Mucosa of gallbladder (tissue), 1 donor: ENCODE measurements around the gene LRRFIP1. TPM values are rescaled to one million over a fixed set of nuclear protein-coding genes. Genes with fewer than 3 reads are reported as not detected.
"Not testable (repeated sequence)": the region's sequence is repeated elsewhere in the genome, so short reads cannot be mapped to it uniquely, and the experiment has no call there.

Experiments used
- DNase-seq: peaks from one replicate; pipeline ENCODE4 v3.0.0-alpha.2; 2020; ENCODE audit warnings: low spot score
- total RNA-seq: library from RNA; stranded (reverse); gene quantifications from one replicate; pipeline ENCODE4 v1.2.1, GENCODE V29; 2021
- donor health status: DM: no; HTN: no; CAD: no.

LRRFIP1 gene
- total RNA-seq, 1 donor from 2014 or later, result 104 TPM

DNA sequence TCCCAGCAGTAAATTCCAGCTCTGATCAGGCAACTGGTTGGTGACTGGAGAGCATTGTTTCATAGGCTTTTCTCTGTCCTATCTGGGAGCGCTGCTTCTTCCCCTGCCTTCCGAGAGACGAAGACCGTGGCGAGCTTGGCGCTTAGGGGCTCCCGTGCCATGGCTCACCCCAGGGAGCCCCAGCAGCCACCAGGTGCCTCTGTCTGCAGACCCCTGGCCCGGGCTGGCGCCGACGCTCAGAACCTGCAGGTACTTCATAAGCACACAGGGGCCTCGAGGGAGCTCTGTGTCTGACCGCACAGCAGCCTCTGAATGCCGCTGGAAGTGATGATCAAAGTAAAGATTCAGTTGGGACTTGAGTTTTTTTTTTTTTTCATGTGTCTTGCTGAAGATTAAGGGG is 152.1 kb downstream of the LRRFIP1 start:
- no peak for DNase-seq

DNA sequence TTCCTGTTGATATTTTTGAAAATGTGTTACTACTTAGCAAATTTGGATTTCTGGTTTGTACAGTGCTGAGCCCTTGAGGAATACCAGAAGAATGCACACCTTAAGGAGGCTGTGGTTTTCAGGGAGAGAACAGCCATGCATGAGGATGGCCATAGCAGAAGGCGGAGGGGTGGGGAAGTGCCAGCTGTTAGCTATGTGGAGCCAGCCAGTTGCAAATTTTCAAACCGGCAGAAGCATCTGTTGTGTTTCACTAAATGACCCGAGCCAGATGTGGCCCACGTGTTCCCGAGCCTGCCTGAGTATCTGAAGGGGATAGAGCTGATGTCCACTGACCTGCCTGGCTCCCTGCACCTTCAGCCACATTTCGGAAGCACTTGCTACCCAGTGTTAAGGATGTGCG is 154.8 kb downstream of the LRRFIP1 start:
- DNase-seq, result no peak

DNA sequence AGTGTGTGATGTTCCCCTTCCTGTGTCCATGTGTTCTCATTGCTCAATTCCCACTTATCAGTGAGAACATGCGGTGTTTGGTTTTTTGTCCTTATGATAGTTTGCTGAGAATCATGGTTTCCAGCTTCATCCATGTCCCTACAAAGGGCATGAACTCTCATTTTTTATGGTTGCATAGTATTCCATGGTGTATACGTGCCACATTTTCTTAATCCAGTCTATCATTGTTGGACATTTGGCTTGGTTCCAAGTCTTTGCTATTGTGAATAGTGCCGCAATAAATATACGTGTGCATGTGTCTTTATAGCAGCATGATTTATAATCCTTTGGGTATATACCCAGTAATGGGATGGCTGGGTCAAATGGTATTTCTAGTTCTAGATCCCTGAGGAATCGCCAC is 156.3 kb downstream of the LRRFIP1 start:
- not testable (repeated sequence) for DNase-seq

DNA sequence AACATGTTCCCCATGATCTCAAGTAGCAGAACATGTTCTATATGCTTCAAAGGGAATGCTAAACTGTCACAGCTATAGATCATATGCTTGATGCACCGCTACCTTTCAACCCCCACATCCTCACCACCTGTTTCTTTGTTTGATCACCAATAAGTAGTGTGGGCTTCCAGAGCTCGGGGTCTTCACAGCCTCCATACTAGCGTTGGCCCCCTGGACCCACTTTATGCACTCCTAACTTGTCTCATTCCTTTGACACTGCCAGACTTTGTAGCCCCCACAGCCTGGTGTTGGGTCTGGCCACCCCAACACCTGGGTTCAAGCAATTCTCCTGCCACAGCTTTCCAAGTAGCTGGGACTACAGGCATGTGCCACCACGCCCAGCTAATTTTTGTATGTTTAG is 159.5 kb downstream of the LRRFIP1 start:
- no peak for DNase-seq

DNA sequence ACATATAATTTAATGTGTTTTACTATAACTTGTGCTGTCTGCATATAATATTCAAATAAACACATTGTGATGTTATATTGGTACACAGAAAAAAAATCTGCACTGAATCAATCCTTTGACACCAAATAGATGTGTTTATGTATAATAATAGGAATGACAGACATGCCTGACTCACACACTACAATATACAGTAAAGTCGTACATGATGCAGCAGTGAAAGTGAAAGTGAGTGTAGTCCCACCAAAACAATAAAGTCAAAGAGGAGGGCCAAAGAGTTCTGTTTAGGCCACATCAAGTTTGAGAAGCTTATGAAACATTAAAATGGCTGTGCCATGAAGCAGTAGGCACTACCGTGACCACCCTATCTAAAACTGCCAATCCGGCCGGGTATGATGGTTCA is 163.0 kb downstream of the LRRFIP1 start:
- no peak for DNase-seq

DNA sequence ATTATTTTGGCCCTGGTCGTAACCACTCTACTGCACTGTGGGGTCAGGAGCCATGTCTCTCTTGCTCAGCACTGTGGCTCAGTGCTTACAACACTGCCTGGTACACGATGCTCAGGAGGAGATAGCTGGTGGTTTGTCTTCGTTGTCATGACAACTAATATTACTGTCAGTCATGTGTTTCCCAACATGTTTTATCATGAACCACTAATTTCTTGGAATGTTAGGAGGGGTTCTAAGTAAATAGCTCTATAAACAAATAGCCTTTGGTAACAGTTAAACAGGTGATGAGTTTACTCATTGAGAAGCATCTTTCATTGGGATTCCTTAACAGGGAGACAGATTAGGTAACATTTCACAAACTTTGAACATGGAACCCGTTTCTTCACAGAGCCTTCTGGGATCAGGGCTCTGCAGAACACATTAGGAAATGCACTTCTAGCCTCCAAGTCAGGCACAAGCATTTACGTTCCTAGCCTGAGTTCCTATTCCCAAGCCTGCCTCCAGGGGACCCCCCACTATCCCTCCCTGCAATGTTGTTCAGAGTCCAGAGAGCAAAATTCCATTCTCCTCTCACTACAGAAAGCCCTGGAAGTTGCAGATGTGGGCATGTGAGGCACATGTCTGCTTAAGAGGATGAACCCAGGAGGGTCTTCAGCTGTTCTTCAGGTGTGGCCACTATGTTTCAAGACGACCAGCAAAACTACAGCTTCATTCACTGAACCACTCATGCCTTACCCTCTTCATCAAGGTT is 164.8 kb downstream of the LRRFIP1 start:
- DNase-seq, result no peak

DNA sequence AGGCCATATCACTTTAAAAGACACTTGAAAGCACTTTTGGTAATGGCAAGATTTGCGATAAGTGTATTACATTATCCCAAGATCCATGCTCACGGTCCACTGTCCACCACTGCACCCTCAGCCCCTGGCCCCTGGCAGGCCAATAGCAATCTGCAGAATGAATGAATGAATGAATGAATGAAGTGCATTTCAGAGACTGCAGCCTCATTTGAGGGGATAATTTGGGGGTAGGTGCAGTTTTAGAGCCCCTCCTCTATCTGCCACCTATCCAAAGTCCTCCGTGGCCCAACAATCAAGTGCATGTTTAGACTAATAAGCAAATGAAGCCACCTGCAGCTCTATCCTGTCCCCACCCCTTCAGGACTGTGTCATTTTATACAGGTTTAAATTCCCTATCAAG is 169.9 kb downstream of the LRRFIP1 start:
- DNase-seq, result no peak

DNA sequence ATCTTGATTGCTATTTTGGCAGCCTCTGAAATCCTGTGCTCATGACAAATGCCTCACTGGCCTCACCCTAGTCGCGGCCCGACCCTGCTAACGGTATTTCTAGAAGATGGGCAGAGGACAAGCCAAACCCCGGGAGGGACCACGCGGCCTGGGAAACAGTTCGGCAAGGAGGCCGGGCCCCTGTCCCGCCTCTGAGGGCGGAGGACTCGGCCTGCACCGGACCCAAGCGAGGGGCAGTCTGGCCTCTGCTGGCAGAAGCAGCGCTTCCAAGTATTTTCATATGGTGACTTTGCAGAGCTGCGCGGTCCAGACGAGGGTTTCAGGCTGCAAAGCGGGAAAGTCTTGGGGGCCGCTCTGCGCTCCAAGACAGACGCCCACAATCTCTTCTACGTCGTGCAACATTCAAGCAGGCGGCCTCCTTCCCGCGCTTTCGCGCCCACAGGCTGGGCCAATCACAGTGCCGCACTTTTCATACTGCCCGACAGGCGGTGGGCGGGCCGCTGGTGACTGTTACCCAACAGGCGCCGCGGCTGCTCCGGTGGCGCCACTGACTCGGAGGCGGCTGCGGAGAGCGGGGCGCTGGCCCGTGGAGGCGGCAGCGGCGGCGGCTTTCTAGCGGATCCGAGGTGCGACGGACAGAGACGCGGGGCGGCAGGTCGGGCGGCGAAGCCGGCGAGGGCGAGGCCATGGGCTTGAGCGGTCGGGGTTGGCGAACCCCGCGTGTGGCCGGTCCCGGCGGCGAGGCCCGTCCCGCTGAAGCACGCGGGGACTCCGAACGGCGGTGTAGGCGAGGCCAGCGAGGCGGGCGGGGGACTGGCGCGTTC is 171.1 kb downstream of the LRRFIP1 start, which contains the start of gene RBM44:
TSS of gene RBM44 (plus strand) at position 544 of the 824 bp plus-strand sequence. CDS start 14,831 bp downstream, outside the sequence.
- DNase-seq, result no peak

DNA sequence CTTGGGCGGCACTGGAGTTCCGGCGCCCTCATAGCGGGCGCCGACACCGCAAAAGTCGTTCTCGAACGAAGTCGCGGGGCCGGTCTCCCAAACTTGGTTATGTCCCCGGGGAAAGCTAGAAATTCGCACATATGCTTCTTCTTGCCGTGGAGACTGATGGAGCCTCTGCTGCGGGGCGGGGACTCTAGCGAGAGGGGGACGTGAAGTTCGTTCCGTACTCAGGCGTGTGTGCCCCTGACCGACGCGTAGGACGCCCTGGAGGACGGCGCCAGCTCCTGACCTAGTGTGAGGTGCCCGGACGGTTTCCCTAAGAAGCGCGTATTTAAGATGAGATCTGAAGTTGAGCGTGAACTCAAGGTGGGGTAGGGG is 171.7 kb downstream of the LRRFIP1 start:
- no peak for DNase-seq

DNA sequence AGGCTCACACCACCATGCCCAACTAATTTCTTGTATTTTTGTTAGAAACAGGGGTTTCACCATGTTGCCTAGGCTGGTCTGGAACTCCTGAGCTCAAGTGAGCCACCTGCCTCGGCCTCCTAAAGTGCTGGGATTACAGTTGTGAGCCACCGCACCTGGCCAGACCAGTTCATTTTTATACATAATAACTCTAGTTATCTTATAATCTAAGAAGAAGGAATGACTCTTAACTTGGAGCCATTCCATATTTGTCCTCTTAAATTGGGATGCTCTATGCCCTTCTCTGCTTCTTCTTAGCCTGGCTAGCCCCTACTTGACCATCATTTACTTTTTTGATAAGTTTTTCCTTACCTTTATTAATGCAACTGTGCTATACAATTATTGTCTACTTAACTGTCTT is 174.1 kb downstream of the LRRFIP1 start:
- DNase-seq, result no peak

DNA sequence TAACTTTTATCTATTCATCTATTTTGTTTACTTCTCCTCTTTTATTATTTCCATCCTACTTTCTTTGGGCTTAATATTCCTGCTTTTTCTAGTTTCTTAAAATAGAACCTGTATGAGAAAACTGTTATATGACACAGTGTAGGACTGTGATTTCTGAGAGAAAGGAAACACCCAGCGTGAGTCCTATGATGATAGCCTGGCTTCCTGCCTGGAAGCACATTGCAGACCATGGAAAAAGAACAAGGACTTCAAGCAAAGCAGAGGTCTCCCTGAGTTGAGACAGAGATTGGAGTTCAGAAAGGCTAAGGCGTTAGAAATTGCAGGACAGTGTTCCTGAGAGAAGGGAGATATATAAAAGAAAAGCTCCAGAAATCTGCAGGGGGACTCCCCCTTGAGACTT is 178.9 kb downstream of the LRRFIP1 start:
- no peak for DNase-seq

DNA sequence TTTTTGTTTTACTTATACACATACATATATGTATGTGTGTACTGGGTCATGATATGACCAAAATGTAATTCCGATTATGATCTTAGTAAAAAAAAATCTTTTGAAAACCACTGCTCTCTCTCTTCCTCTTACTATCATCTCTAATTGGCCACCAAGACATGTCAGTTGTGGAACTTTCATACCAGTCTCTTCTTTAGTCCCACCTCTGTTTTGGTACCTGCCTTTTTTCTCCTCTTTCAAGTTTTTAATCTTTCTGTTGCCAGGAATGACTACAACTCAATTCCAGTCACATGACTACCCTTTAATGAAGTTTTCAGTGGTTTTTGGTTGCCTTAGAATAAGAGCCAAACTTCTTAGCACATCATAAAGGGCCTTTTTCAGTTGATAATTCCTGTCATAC is 188.2 kb downstream of the LRRFIP1 start:
- DNase-seq, result no peak

DNA sequence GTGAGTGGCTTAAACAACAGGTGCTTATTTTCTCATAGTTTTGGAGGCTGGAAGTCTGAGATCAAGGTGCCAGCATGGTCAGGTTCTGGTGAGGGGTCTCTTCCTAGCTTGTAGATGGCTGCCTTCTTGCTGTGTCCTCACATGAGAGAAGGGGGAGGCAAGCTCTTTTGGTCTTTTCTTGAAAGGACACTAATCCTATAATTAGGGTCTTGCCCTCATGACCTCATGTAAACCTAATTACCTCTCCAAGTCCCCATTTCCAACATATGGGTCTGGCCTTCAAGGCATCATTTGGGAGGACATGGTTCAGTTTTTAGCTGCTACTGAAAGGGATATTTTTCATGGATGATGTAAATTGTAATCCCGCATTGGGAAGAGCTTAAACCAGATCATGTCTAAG is 189.1 kb downstream of the LRRFIP1 start:
- no peak for DNase-seq

DNA sequence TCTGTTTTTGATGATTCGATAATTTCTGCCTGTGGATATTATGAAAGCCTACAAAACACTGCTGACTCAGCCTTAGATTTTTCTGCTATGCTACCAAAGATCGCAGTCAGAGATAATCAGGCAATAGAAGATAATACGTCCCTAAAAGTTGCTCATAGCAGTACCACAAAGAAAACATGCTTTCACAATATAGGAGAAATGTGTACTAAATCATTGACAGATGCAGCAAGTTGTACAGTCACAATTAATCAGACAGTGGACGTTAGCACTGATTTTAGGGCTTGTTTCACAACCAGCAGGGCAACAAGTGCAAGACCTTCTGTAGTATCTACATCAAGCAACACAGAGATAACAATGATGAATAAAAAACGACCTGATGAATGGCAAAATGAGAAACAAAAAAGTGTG is 190.7 kb downstream of the LRRFIP1 start:
- DNase-seq, result no peak

DNA sequence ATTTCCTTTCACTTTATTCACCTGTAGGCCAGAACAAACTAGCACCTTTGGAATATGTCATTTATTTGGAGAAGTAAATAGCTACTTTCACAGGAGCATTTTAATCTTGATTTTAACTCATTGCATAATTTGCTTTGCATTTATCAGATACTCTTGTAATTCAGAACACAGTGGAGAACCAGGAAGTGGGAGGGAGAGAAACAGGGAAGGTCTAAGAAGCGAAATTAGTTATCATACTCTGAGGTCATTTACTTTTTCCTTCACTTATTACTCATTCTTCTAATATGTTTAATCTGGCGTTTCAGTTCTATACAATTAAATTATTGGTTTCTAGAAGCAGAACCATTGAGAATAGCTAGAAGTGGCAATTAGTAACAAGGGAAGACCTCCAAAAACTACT is 191.8 kb downstream of the LRRFIP1 start:
- DNase-seq, result no peak

DNA sequence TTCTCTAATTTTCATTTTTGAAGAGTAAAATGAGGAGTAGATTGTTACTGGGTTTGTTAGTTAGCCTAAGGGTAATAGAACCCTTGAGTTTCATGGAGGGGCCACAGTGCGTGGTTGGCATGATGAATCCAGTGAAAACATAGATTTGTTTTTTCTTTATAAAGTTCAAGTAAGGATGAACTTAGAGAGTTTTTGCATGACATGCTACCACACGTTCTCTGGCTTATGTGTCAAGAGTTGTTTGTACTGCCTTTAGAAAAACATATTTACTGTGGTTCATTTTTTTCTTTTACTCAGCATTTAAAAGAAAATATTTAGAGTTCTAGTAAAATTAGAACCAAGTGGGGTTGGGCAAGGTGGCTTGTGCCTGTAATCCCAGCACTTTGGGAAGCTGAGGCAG is 193.0 kb downstream of the LRRFIP1 start:
- no peak for DNase-seq

DNA sequence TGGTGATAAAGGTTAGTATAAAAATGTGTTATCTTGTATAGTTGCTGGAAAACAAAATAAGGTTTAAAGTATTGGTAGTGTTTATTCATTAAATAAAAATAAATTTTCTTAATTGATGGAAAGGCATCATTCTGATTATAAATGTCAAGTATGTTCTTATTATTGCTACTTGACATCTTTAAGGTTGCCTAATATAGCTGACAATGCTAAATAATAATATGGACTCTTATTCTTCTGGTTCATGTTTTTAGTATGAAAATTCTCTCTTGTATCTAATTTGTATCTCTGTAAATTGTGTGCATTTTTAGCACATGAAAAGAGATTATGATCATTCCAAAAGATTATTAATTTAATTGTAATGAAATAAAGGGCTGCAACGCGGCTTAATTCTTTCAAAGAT is 196.2 kb downstream of the LRRFIP1 start:
- no peak for DNase-seq

DNA sequence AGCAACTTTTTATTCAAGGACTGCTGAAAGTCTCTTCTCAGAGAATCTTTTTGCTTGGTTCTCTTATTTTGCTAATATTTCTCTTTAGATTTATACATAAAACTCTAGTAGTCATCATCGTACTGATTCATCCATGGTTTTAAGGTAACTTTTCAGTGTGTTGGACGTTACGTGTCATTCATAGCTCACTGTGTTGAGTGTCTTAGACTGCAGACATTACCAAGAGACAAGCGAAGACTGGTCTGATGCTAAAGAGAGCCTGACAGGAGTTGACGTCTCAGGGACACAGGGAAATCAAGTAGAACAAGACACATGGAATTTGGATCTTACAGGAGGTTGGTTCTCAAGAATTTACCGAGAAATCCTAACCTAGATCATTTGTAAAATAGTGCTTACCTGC is 196.7 kb downstream of the LRRFIP1 start:
- DNase-seq, result no peak

DNA sequence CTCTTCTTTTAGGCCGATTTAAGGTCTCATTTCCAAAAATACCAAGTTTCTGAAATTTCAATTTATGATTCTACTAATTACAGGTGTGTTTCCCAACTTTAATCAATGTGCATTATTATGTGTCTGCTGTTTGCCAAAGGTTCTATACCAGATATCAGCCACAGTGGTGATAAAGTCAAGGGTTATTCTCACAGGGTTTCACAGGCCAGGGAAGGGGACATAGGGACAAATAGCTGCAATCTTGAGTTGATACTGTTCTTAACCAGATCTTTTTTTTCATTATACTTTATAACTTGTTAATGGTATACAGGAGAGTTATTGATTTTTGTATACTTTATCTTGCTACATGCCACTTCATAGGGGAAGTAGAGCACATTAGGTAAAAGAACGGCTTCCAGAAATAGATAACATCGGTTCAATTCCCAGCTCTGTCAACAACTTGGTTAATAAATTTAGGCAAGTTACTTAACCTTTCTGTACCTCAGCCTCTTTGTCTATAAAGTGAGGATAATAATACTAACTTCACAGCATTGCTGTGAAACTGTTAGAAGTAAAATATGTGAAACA is 200.1 kb downstream of the LRRFIP1 start:
- no peak for DNase-seq
